BE2C (cell line): ENCODE data around the gene CFAP46.

Experiments
- DNase-seq: peaks from one replicate; pipeline ENCODE4 v3.0.0-alpha.2; 2020
- H3K27me3 ChIP-seq: fragments of 250-450 bp; sonication (Bioruptor Pico); 2 replicates; pipeline ENCODE4 v1.5.1; 2020; ENCODE audit warnings: mild to moderate bottlenecking
- H3K36me3 ChIP-seq: fragments of 250-450 bp; sonication (Bioruptor Pico); 2 replicates; pipeline ENCODE4 v1.5.1; 2020; ENCODE audit warnings: mild to moderate bottlenecking
- H3K4me1 ChIP-seq: fragments of 250-450 bp; sonication (Bioruptor Pico); 2 replicates; pipeline ENCODE4 v1.5.1; 2020
- H3K4me3 ChIP-seq: 2 replicates; pipeline ENCODE4 v1.5.1; 2011; ENCODE audit warnings: low read depth, low read length
- H3K9me3 ChIP-seq: fragments of 250-450 bp; sonication (Bioruptor Pico); 2 replicates; pipeline ENCODE4 v1.5.1; 2020
- CTCF ChIP-seq: IDR thresholded peaks from 2 replicates; pipeline ENCODE4 v1.5.1; 2012; ENCODE audit warnings: mild to moderate bottlenecking, low read depth, low read length

CFAP46 gene

DNA sequence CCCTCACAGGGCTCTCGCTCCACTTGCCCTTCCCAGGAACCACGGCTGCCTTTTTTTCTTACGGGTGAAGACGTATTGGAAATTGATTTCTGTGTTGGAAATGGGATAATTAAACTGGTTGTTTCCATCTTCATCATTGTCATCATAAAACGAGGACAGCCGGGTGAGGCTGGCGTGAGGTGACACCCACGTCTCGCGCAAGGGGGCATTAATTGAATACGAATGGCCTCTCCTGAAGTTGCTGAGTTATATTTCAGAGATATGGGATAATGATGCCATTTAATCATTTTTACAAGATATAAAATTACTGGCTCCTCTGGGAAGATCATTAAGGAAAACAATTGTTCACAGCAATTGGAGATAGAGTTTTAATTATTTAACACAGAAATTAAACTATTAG lies 138.1 kb downstream of the CFAP46 start:
- Histone ChIP-seq H3K27me3 (peaks cover 43% of the 10 kb centered on the region), H3K36me3 (no peaks in the 10 kb centered on the region), H3K4me1 (no peaks in the 10 kb centered on the region), H3K9me3 (no peaks in the 10 kb centered on the region), H3K4me3 (no peak overlapping the region)
- DNase-seq = no peak
- no peak for TF ChIP-seq CTCF

DNA sequence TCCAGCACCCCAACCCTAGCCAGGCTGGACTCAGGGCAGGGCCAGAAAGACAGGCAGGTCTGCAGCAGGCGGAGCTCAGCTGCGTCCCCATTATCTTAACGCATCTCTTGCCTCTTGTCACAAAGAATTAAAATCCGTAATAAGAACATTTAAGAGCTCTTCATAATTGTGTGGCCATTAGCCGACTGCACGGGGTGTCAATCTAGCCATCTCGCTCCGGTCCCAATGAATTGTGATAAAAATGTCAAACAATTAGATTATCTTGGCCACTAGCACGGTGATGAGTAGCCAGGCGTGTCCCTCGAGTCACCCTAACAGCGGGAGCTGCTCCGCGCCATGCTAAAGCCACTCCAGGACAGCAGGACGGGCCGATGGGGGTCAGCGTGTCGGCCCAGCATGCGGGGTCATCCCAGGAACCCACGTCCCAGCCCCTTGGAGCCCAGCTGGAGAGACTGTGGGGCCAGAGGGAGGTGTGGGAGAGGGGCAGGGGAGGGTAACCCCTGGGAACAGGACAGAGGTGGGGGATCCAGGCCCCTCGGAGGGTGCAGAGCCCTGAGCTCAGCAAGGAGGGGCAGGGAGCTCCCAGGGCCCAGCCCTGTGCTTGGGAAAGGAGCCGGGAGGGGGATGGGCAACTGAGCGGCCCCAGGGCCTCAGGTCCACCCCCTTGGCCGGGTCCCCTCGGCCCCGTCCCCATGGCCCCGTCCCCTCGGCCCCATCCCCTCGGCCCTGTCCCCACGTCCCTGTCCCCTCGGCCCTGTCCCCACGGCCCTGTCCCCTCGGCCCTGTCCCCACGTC lies 138.8 kb downstream of the CFAP46 start:
- DNase-seq = no peak

DNA sequence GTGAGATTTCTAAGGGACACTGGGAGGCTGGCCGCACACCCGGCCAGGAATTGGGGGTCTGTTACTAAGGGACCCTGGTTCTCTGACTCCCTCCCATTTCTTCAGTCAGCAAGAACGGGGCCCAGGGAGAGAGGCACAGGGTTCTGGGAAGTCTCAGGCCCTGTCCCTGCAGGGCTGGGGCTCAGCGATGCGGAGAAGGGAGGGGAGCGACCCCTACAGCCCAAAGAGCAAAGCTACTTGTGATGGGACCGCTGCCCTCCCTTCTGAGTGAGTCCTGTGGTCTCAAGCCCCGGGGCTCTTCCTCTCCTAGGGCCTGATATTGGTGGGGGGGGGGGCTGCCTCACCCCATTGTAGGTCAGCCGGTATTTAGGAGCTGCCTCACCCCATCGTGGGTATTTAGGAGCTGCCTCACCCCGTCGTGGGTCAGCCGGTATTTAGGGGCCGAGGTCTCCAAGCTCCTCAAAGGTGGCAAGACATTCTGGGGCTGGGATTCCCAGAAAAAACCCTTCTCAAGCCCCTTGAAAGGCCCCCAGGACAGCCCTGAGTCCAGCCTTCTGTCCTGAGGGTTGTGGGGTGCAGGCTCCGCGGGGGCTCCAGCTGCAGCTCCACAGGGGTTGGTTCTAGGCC lies 139.6 kb downstream of the CFAP46 start:
- Histone ChIP-seq H3K36me3 (no peaks in the 10 kb centered on the region), H3K4me3 (no peak overlapping the region), H3K27me3 (peaks cover 36% of the 10 kb centered on the region), H3K9me3 (no peaks in the 10 kb centered on the region), H3K4me1 (no peaks in the 10 kb centered on the region)
- no peak for TF ChIP-seq CTCF
- DNase-seq = no peak

More for the DNA sequence above, 138.8 kb downstream of the CFAP46 start:
- H3K4me3 ChIP-seq = no peak overlapping the region
- no peaks in the 10 kb centered on the region for H3K36me3 ChIP-seq
- no peaks in the 10 kb centered on the region for H3K4me1 ChIP-seq
- TF ChIP-seq CTCF = no peak
- no peaks in the 10 kb centered on the region for H3K9me3 ChIP-seq
- H3K27me3 ChIP-seq = peaks cover 43% of the 10 kb centered on the region

GRCh38 chr10:132802048-132802447 lies 140.3 kb downstream of the CFAP46 start:
- Histone ChIP-seq H3K27me3 (peaks cover 32% of the 10 kb centered on the region), H3K4me3 (no peak overlapping the region), H3K4me1 (no peaks in the 10 kb centered on the region), H3K36me3 (no peaks in the 10 kb centered on the region), H3K9me3 (no peaks in the 10 kb centered on the region)
- no peak for TF ChIP-seq CTCF
- DNase-seq = no peak

DNA sequence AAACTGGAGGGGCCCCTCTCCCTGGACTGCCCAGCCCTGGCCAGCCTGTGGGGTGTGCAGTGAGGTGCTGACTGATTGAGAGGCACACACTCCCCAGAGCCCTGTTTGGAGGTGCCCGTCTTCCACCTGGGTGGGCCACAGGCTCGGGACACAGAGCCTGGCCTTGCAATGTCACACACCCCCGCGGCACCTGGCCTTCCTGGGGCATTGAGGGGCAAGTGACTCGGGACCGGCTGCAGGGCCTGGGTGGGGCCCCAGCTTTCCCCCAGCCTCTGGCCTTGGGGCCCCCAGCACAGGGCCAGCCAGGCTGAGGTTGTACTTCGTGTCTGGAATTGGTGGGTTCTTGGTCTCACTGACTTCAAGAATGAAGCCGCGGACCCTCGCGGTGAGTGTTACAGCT lies 142.5 kb downstream of the CFAP46 start:
- no peak for TF ChIP-seq CTCF
- peaks cover 32% of the 10 kb centered on the region for H3K27me3 ChIP-seq
- no peak overlapping the region for H3K4me3 ChIP-seq
- H3K36me3 ChIP-seq = no peaks in the 10 kb centered on the region
- DNase-seq = no peak
- H3K4me1 ChIP-seq = no peaks in the 10 kb centered on the region
- no peaks in the 10 kb centered on the region for H3K9me3 ChIP-seq

DNA sequence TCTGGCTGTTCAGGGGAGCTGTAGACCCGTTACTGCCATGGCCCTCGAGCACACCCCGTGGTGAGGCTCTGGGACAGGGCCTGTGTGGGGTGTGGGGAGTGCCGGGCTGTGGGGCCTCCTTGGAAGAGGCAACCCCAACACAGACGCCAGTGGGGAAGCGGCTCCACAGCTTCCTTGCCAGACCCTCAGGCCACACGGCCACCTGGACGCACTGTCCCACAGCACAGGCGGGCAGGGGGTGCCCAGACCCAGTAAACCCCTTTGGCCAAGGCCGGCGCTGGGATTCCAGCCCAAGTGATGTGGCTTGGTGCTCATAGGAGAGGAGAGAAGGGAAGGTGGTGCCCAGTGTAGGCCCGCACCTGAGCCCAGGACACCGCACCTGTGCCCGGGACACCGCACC lies 143.5 kb downstream of the CFAP46 start:
- Histone ChIP-seq H3K4me3 (no peak overlapping the region), H3K9me3 (no peaks in the 10 kb centered on the region), H3K27me3 (peaks cover 40% of the 10 kb centered on the region), H3K4me1 (peaks cover 1% of the 10 kb centered on the region; the same call in 1 of the 2 replicates), H3K36me3 (no peaks in the 10 kb centered on the region)
- DNase-seq = no peak
- no peak for TF ChIP-seq CTCF
